H4 (cell line): Measurements from ENCODE around the gene FAF2. TPM values are rescaled to one million over a fixed set of nuclear protein-coding genes. Genes with fewer than 3 reads are reported as not detected.

Experiments
- DNase-seq: peaks from one replicate; pipeline ENCODE4 v3.0.0-alpha.2; 2015; ENCODE audit warnings: low spot score
- total RNA-seq: library from RNA; depleted of rRNA; stranded (reverse); fragments of >200 nt; shearing (Covaris generic); gene quantifications from 2 replicates; pipeline ENCODE4 v1.2.3, GENCODE V29; 2014

The FAF2 gene
- total RNA-seq, 1 experiment from 2014 or later, result 64.6 TPM

DNA sequence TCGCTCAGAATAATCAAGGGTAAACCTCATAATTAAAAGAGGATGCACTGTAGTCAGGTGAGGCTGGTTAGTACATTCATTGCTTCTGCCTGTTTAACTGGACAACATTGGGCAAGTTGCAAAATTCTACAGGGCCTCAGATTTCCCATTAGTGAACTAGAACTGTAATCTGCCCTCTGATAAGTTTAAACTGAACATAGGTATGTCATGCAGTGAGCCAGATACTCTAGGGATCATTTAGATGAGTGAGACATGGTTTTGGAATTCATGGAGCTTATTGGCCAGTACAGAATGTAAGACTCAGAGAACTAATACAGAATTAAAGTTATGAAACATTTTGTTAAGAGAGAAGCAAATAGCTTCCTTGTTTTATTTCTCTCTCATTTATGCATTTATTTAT lies 53.1 kb downstream of the FAF2 start:
- no peak for DNase-seq

DNA sequence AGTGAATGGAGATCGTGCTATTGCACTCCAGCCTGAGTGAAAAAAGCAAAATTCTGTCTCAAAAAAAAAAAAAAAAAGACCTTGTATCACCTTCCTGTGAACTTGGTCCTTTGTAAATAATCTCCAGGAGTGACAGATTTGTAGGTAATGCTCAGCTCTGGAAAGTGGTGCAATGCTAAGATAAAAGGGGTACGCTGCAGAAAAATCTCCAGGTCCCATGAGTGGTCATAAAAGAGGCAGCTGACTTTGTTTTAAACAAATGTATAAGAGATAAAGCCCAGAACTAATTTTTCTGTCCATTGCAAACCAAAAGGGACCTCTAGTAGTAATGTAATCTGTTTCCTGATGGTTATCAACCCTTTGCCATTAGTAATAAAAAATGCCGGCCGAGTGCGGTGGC lies 55.3 kb downstream of the FAF2 start:
- DNase-seq, result no peak

DNA sequence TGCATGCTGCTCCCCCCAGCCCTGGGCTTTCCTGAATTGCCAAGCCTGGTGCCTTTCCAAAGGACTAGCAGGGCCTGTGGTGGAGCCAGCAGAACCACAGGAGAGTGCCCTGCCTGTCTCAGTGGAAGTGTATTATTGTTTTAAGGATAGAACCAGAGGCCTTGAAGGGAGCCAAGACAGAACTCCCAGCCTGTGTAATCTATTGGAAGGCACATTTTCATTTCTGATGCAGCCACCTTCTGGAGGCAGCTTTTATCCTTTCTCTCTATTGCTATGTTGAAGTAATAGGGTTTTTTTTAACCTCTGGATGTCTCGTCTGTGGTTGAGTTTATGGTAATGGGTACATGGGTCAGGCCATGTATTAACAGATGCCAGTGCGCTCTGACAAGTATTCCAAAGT lies 59.7 kb downstream of the FAF2 start:
- DNase-seq, result no peak

DNA sequence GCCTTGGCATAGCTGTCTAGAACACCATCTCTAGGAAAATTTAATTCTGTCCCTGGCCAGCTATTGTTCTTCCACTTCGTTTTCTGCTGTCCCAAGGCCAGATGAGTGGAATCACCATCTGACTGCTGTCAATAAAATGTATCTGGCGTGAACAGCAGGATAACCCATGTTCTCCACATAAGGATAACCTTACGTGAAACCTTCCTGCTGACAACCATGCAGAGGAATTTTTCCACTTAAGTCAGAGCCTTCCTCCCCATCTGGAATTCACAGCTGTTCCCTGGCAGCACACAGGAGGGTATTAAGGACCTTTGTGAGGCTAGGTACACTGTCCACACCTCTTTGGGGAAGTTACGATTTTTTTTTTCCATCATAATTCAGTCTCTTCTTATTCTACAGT lies 60.4 kb downstream of the FAF2 start:
- DNase-seq, result no peak

DNA sequence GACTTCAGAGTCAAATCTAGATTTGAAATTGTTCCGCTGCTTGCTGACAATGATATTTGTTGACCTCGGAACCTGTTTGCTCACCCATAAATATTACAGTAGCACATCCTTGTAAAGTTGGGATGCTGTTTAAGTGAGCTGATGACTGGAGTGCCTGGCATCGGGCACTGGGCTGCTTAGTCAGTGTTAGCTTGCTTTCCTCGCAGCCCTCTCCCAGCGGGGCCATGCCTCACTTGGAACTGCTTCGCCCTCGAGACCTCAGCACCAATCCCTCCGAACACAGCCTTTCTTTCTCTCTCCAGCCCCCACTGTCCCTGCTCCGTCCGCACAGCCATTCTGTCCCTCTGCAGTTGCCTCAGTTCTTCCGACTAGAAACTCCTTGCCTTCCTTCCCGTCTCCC lies 65.6 kb downstream of the FAF2 start:
- no peak for DNase-seq

DNA sequence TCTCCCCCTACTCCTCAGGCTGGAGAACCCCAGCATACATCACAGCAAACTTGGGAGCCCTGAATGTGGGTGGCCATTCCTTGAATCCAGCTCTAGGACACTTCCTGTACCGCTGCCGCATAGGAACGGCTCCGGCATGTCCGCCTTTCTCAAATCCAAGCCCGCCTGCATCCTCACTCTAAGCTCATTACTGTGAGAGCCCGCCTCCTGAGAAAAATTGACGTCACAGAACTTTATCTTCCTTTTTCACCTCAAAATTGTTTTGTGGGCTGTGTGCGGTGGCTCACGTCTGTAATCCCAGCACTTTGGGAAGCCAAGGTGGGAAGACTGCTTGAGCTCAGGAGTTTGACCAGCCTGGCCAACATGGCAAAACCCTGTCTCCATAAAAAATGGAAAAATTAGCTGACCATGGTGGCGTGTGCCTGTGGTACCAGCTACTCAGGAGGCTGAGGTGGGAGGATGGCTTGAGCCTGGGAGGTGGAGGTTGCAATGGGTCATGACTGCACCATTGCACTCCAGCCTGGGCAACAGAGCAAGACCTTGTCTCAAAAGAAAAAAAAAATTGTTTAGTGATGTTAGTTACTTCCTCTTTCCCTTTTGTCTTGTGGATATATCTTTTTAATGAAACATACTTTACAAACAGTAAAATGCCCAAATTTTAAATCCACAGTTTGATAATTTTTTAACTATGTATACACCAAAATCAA lies 66.2 kb downstream of the FAF2 start:
- no peak for DNase-seq

DNA sequence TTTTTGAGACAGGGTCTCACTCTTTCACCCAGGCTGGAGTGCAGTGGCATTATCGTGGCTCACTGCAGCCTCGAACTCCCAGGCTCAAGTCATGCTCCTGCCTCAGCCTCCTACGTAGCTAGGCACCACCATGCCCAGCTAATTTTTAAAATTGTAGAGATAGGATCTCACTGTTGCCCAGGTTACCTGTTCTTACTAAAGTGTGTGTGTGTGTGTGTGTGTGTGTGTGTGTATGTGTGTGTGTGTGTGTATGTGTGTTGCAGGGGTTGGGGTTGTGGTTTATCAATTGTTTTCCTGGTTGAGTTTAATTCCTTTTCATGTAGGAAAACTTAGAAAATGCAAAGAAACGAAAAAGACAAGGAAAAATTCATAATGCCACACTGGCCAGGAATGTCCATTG lies 67.2 kb downstream of the FAF2 start:
- DNase-seq, result no peak

DNA sequence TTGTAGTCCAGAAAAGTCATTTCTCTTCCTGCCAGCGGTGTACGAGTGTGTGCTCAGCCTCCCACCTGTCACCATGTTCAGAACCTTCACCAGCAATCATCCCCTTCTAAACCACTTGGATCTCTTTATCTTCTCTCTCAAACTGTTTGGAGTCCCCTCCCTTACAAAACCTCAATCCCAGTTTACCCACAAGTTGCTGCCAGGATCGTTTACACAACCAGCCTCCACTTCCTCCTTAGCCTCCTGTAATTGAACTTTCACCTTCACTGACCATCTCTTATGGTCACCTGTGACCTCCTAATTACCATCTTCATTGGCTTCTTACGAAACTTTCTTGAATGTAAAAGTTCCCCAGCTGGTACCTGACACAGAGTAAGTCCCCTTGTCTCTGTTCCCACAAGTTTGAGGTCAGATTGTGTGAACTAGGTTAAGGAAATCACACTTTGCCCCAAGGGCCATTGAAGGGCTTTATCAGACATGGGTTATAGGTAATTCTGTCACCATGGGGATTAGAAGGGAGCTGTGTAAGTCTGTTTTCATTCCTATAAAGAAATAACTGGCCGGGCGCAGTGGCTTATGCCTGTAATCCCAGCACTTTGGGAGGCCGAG lies 69.0 kb downstream of the FAF2 start:
- DNase-seq, result no peak

DNA sequence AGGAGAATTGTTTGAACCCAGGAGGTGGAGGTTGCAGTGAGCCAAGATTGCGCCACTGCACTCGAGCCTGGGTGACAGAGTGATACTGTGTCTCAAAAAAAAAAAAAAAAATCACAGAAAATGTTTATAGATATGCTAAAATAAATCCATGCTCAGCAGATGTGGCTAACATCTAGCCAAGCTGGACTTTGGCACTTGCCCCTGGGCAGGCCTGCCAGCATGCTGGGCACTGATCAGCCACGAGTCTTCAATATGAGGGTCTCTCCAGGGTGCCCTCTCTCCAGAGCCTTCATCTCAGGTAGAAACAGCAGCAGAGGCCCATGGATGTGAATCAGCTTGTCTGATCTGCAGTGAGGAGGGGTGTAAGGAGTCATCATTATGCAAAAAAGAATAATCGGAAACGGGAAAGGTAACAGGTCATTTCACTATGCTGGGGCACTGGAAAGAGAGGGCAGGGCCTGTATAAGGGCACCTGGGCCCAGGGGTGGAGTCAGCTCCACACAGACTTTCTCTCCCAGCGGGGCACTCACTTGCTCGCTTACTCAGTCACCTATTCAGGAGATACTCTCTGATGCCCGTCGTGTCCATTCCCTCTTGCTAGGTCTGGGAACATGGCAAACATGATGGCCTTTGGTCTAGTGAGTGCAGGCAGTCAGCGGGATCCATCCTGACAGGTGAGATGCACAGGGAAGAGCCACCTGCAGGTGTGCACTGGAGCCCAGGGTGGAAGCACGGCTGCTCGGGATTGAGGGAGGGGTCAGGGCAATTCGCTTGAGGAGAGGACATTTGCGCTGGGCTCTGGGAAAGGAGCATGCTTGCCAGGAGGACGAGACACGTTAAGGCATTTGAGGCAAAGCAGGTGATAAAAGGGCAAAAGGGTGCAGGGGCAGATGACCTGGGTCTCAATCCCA lies 71.9 kb downstream of the FAF2 start:
- DNase-seq, result no peak

DNA sequence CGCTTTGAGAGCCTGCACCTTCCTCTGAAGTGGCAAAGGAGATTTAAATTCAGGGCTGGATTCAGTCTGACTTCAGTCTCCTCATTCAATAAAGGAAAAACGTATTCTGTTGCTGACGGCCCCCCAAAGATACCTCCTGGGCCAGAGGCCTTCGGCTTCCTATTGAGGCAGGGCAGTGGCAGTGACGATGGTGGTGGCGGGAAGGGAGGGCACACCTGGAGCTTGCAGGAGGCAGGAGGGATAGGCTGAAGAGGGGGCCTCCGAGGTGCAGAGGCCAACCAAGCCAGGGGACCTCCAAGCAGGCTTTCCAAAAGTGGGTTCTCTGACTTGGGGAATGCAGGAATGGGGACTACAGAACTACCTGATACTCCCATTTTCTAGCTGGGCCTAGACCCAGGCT lies 73.1 kb downstream of the FAF2 start:
- no peak for DNase-seq

DNA sequence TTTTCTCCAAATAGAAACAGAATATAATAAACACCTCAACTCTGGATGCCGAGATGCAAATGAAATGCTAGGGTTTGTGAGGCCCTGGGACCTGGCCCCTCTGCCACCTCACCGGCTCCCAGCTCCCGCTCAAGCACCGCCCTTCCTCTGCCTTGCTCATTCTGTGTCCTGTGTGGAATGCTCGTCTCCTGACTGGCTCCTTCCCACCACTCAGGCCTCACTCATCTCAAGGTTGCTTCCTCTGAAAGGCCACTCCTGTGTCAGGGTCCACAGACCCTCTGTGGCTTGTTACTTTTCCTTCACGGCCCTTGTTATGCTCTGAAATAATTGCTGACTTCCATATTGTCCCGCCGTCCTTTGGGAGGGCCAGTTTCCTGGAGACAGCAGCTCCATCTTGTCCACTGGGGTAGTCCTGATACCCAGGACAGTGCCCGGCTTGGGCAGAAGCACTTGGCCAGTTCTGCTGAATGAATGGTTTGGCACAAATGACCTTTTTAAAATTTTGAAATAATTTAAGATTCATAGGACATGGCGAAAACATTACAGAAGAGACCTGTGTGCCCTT lies 73.6 kb downstream of the FAF2 start:
- no peak for DNase-seq

DNA sequence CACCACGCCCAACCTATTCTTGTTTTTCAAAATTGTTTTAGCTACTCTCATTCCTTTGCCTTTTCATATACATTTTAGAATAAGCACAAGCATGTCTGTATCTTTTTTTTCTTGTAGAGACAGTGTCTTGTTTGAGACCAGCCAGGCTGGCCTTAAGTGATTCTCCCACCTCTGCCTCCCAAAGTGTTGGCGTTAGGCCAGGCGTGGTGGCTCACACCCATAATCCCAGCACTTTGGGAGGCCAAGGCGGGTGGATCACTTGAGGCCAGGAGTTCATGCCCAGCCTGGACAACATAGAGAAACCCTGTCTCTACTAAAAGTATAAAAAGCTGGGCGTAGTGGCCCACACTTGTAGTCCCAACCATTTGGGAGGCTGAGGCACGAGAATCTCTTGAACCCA lies 76.0 kb downstream of the FAF2 start:
- DNase-seq, result no peak

DNA sequence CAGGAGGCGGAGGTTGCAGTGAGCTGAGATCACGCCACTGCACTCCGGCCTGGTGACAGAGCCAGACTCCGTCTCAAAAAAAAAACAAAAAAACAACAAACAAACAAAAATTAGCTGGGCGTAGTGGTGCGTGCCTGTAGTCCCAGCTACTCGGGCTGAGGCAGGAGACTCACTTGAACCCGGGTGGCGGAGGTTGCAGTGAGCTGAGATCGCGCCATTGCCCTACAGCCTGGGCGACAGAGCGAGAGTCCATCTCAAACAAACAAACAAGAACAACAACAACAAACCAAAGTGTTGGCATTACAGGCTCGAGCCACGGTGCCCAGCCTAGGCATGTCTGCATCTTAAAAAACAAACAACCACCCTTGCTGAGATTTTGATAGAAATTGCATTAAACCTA lies 76.8 kb downstream of the FAF2 start:
- DNase-seq, result no peak

DNA sequence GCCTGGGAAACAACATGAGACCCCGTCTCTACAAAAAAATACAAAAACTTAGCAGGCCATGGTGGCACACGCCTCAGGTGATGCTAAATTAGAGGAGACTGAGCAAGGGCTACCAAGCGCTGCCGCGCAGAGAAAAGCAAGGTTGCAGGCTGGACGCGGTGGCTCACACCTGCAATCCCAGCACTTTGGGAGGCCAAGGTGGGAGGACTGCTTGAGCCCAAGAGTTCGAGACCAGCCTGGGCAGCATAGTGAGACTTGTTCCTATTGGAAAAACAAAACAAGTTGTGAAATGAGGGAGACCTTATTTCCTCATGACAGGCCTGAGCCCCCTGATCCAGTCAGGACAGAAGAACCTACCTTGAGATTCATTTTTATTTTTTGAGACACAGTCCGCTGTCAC lies 77.5 kb downstream of the FAF2 start:
- no peak for DNase-seq

DNA sequence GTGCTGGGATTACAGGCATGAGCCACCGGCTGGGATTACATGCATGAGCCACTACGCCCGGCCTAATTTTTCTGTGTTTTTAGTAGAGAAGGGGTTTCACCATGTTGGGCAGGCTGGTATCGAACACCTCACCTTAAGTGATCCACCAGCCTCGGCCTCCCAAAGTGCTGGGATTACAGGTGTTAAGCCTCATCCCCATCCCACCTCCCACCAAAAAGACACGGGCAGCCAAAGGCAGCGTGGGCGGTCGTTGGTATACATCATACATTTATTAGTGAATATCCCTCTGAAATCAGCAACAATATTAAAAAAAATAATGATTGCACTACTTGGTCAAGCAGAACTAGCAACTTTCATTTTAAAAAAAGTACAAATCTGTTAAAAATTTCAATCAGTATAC lies 78.3 kb downstream of the FAF2 start:
- DNase-seq, result no peak

DNA sequence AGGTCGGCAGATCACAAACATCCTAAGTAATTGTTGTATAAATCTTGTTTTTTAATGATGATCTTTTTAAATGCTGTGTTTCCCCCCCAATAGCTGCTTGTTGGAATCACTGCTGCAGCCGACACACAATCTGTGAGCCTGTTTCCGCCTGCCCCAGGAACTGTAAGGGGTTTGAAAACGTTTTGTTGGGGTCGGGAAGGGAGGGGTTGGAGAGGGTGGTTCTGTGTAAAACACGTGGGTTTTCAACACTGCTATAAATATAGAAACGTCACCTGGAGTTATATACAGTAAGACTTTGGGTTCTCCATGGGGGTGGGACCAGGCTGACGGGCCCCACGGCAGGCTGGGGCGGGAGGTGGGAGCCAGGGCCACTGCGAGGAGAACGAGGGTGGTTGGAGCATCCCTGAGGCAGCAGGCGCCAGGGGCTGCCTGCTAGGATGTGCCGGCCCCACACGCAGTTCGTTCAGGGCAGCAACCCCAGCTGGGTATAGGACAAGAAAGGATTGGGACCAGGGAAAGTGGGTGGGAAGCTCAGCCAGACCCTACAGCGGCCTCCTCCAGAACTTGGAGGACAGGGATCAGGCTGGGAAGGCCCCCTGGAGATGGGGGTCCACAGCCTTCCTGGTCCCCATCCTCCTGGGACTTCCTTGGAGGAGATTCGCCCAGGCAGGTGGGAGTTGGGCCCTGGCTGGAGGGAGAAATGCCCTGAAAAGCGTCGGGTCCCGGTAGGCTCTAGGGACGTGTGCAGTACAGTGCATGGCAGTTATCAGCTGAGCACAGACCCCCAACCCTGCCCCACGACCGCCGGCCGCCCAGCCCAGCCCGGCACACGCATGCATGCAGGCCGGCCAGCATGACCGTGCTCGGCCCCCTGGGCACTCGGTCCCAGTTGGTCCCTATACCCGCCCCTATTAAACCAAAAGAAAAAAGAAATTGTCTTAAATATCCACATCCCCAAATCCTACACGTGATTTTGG lies 79.3 kb downstream of the FAF2 start:
- no peak for DNase-seq

DNA sequence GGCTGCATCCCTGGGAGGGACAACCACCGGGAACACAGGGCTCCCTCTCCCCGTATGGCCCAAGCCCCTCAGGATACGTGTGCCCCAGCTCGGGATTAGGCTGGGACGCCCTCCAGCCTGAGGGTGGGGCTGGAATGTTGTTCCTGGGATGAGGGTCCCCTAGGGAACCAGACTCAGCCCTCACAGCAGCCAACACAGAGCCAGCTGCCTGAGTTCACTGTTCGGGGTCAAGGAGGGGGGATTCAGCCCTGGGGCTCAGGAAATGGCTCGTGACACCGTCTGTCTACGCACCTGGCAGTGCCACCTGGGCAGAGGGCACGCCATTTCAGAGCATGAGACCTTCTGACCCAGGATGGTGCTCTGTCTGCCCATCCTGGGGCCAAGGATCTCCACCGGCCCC lies 80.1 kb downstream of the FAF2 start:
- DNase-seq, result no peak

DNA sequence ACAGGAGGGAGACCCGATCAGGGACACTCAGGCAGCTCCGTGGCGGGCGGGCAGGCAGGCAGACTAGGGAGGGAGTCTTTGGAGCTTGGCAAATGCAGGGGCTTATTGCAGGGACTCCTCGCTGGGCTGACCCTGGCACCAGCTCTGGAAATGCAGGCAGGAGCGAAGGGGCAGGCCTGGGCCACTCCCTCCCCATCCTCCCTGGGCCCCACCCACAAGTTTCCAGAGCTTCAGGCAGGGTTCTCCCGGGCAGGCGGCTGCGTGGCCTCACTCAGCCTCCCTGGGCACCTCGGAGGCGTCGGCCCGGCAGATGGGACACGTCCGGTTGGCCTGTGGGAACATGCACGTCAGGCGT lies 80.6 kb downstream of the FAF2 start:
- DNase-seq, result no peak

DNA sequence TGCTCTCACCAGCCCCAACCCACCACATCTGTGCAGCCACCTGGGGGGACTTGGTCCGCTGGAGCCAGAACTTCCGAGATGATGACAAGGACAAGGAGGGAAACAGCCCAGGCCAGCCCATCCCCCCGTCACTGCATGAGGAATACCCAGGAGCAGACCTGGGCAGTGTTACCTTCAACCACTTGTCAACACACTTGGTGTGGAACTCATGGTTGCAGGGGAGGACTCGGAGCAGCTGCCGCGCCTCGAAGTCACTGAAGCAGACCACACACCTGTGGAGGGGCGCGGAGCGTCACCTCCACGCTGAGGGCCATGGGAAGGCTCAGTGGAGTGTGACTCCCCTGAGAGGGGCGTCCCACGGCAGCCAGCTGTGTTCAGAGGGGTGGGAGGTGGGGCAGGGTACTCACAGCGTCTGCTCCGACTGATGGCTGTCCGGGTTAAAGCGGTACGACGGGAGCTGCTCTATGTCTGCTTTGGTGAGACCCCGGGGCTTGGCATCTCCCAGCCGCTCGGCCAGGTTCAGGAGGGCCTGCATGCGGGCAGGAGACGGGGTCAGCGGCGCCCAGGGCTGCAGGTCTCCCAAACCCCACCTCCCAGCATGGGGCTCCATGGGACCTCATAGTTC lies 81.0 kb downstream of the FAF2 start:
- DNase-seq, result no peak

DNA sequence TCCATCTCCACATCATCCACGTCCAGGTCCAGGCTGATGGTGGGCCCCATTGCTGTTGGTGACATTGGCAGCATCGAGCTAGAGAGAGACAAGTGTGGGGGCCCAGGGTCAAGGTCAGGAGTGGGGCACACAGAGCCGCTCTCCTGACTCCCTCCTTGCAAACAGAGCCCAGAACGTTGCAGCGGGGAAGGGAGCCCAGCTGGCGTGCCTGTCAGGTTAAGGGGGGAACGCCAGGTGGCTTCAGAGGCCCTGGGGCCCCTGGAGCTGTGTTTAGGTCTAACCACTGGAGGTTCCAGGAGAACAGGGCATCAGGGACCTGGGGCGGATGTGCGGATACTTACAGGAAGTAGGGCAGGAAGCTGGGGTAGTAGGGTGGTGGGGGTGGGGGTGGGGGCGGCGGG lies 81.6 kb downstream of the FAF2 start:
- no peak for DNase-seq

DNA sequence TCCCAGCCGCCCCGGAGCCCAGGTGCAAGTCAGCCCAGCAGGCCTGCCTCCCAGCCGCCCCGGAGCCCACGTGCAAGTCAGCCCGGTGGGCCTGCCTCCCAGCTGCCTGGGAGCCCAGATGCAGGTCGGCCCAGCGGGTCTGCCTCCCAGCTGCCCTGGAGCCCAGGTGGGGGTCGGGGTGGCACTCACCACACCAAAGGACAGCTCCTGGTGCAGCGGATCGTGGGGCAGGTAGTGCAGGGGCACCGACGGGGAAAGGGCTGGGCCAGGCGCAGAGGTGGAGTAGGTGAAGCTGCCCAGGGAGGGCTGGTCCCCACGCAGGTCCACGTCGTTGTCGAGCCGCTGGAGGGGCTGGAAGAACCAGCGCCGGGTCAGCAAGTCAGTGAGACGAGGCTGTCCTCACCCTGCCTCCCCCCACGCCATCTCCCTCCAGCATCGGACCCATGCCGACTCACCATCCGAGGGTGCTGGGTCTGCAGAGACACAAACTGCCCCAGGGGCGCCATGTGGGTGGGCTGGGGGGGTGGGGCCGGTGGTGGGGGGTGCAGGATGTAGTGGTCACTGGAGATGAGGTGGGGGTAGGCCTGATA lies 82.3 kb downstream of the FAF2 start:
- DNase-seq, result no peak
